CD8-positive, alpha-beta memory T cell (primary cell): ENCODE measurements around the gene GTF2A1. TPM values are rescaled to one million over a fixed set of nuclear protein-coding genes. Genes with fewer than 3 reads are reported as not detected.
A peak's percentile ranks its signal among the peaks of the same experiment; 100 is the strongest.
"Not testable (repeated sequence)": the region's sequence is repeated elsewhere in the genome, so short reads cannot be mapped to it uniquely, and the experiment has no call there.

Experiments used
- CTCF ChIA-PET: fragments of 350-600 bp; sonication (Branson Sonifier 250); formaldehyde crosslinking; loops from one replicate; lab custom pipeline; 2021; ENCODE audit warnings: antibody characterized with exemption; lab: Charles Lee
- POLR2A ChIA-PET: fragments of 350-600 bp; sonication (Branson Sonifier 250); formaldehyde crosslinking; loops from one replicate; lab custom pipeline; 2021; ENCODE audit warnings: antibody characterized with exemption; lab: Charles Lee
- DNase-seq, 5 donors: peaks; one replicate each; pipeline versions ENCODE4 v3.0.0 to v3.0.0-alpha.2; 2020 to 2022; ENCODE audit warnings: mixed read lengths in 1 of 5
- H3K27ac ChIP-seq: one replicate; pipeline ENCODE4 v1.7.0; 2013; ENCODE audit warnings: low read depth, mild to moderate bottlenecking, low read length, moderate library complexity
- H3K27me3 ChIP-seq: 2 replicates; pipeline ENCODE4 v1.7.0; 2013; ENCODE audit warnings: low read length, mild to moderate bottlenecking; ENCODE audit not compliant: insufficient read depth, poor library complexity, severe bottlenecking
- H3K36me3 ChIP-seq: 2 replicates; pipeline ENCODE4 v1.7.0; 2013; ENCODE audit warnings: mild to moderate bottlenecking, low read length, moderate library complexity; ENCODE audit not compliant: insufficient read depth
- H3K4me1 ChIP-seq: 2 replicates; pipeline ENCODE4 v1.7.0; 2013; ENCODE audit warnings: mild to moderate bottlenecking, low read length, moderate library complexity; ENCODE audit not compliant: insufficient read depth
- H3K4me3 ChIP-seq: 2 replicates; pipeline ENCODE4 v1.7.0; 2013; ENCODE audit warnings: mild to moderate bottlenecking, low read length
- H3K9me3 ChIP-seq: 2 replicates; pipeline ENCODE4 v1.7.0; 2013; ENCODE audit warnings: mild to moderate bottlenecking, low read length
- H3K27ac Mint-ChIP-seq, 8 donors: one replicate each; pipeline ENCODE4 v1.8.0; 2020 to 2021; ENCODE audit warnings: mixed read lengths in 8 of 8, mild to moderate bottlenecking in 6 of 8, inconsistent platforms in 3 of 8, moderate library complexity in 3 of 8
- H3K27me3 Mint-ChIP-seq, 2 donors: one replicate each; pipeline ENCODE4 v1.8.0; 2020 to 2021; ENCODE audit warnings: mixed read lengths in 2 of 2, mild to moderate bottlenecking in 1 of 2, moderate library complexity in 1 of 2
- H3K36me3 Mint-ChIP-seq, 3 donors: one replicate each; pipeline ENCODE4 v1.8.0; 2020 to 2021; ENCODE audit warnings: mixed read lengths in 3 of 3, inconsistent platforms in 1 of 3, mild to moderate bottlenecking in 1 of 3
- H3K4me1 Mint-ChIP-seq, 3 donors: one replicate each; pipeline ENCODE4 v1.8.0; 2020 to 2021; ENCODE audit warnings: mixed read lengths in 3 of 3, inconsistent platforms in 1 of 3, mild to moderate bottlenecking in 1 of 3
- H3K4me3 Mint-ChIP-seq, 7 donors: one replicate each; pipeline ENCODE4 v1.8.0; 2020 to 2021; ENCODE audit warnings: mixed read lengths in 7 of 7, mild to moderate bottlenecking in 6 of 7, moderate library complexity in 4 of 7, inconsistent platforms in 2 of 7
- H3K9me3 Mint-ChIP-seq, 5 donors: one replicate each; pipeline ENCODE4 v1.8.0; 2020 to 2022; ENCODE audit warnings: mixed read lengths in 5 of 5, mild to moderate bottlenecking in 3 of 5, moderate library complexity in 2 of 5, inconsistent platforms in 1 of 5
- polyA plus RNA-seq: library from polyadenylated mRNA; unstranded; fragments of 300-500 nt; fragmentation: Illumina TruSeq; gene quantifications from one replicate; pipeline ENCODE4 v1.2.3, GENCODE V29; 2021
- total RNA-seq, 2 experiments: library from RNA; stranded (reverse); gene quantifications; one replicate each; pipeline ENCODE4 v1.2.3, GENCODE V29; 2021

Gene GTF2A1
- total and polyA plus RNA-seq, 3 experiments from 2014 or later: 8.2 to 49.4 (median 49.4) TPM

DNA sequence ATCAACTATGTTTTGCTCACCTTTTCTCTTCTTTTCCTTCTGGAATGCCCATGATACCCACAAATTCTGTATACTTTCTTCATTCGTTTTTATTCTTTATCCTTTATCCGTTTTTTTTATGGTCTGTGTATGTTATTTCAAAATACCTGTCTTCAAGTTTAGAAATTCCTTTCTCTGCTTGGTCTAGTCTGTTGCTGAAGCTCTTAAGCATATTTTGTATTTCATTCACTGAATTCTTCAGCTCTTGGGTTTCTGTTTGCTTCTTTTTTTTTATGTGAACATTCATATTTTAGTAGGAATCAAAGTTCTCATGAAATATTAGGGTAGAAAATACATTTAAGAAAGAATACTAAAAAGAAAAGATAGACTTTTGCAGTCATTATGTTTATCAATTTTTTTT is 22.7 kb upstream of the GTF2A1 start:
- no peaks in the 10 kb centered on the region for H3K27me3 ChIP-seq
- Mint-ChIP-seq H3K27ac (no peak overlapping the region), H3K36me3 (peaks cover 0 to 17% (median 1%) of the 10 kb centered on the region in 3 donors), H3K27me3 (peaks cover 5% of the 10 kb centered on the region in 2 donors), H3K4me3 (no peak overlapping the region), H3K4me1 (no peaks in the 10 kb centered on the region), H3K9me3 (peaks cover 6 to 22% (median 18%) of the 10 kb centered on the region in 5 donors)
- ChIA-PET CTCF (no interaction called here), POLR2A (interaction anchor here (0.7 kb wide), 1 partner anchor 58 kb away, joined by 3 read pairs; no protein-coding TSS in a partner anchor)
- H3K36me3 ChIP-seq: no peaks in the 10 kb centered on the region
- no peaks in the 10 kb centered on the region for H3K9me3 ChIP-seq
- no peak for DNase-seq
- H3K27ac ChIP-seq: no peak overlapping the region
- H3K4me3 ChIP-seq: no peak overlapping the region
- H3K4me1 ChIP-seq: no peaks in the 10 kb centered on the region

DNA sequence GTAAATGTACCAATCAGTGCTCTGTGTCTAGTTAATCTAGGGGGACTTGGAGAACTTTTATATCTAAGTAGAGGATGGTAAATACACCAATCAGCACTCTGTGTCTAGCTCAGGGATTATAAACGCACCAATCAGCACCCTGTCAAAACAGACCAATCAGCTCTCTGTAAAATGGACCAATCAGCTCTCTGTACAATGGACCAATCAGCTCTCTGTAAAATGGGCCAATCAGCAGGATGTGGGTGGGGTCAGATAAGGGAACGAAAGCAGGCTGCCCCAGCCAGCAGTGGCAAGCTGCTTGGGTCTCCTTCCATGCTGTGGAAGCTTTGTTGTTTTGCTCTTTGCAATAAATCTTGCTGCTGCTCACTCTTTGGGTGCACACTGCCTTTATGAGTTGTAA is 16.1 kb upstream of the GTF2A1 start:
- CTCF ChIA-PET, H3K9me3 ChIP-seq, H3K27me3 Mint-ChIP-seq, H3K9me3 Mint-ChIP-seq, H3K4me1 Mint-ChIP-seq, H3K4me3 ChIP-seq, H3K4me3 Mint-ChIP-seq, H3K27me3 ChIP-seq, H3K4me1 ChIP-seq, POLR2A ChIA-PET, H3K27ac Mint-ChIP-seq, H3K27ac ChIP-seq, H3K36me3 ChIP-seq, DNase-seq, H3K36me3 Mint-ChIP-seq: not testable (repeated sequence)

- H3K4me3 ChIP-seq: no peak overlapping the region
- no peak overlapping the region for H3K4me3 Mint-ChIP-seq
- no peaks in the 10 kb centered on the region for H3K27me3 ChIP-seq
- no peaks in the 10 kb centered on the region for H3K9me3 ChIP-seq
- H3K27ac Mint-ChIP-seq: no peak overlapping the region
- DNase-seq: no peak
- no peaks in the 10 kb centered on the region for H3K4me1 ChIP-seq
- H3K27ac ChIP-seq: no peak overlapping the region
- ChIA-PET CTCF (no interaction called here), POLR2A (no interaction called here)
- H3K4me1 Mint-ChIP-seq: peaks cover 0 to 6% (median 5%) of the 10 kb centered on the region in 3 donors
- no peaks in the 10 kb centered on the region for H3K36me3 ChIP-seq
- H3K27me3 Mint-ChIP-seq: no peaks in the 10 kb centered on the region
- no peaks in the 10 kb centered on the region for H3K9me3 Mint-ChIP-seq
- no peaks in the 10 kb centered on the region for H3K36me3 Mint-ChIP-seq
Measured at GRCh38 chr14:81236138-81236537, 15.4 kb upstream of the GTF2A1 start.

- no peaks in the 10 kb centered on the region for H3K9me3 ChIP-seq
- peak overlapping the region in 1 of 7 donors; percentile 10 for H3K4me3 Mint-ChIP-seq
- H3K27me3 Mint-ChIP-seq: no peaks in the 10 kb centered on the region
- H3K27me3 ChIP-seq: no peaks in the 10 kb centered on the region
- H3K36me3 Mint-ChIP-seq: no peaks in the 10 kb centered on the region
- peak overlapping the region in 1 of 8 donors; percentile 7 for H3K27ac Mint-ChIP-seq
- H3K27ac ChIP-seq: no peak overlapping the region
- H3K9me3 Mint-ChIP-seq: no peaks in the 10 kb centered on the region
- no peak overlapping the region for H3K4me3 ChIP-seq
- no peaks in the 10 kb centered on the region for H3K36me3 ChIP-seq
- no peaks in the 10 kb centered on the region for H3K4me1 ChIP-seq
- CTCF ChIA-PET: no interaction called here
- DNase-seq: no peak
- POLR2A ChIA-PET: no interaction called here
- H3K4me1 Mint-ChIP-seq: peaks cover 0 to 6% (median 5%) of the 10 kb centered on the region in 3 donors
Measured at GRCh38 chr14:81235096-81235495, 14.3 kb upstream of the GTF2A1 start.

GRCh38 chr14:81234278-81234677 is 13.5 kb upstream of the GTF2A1 start:
- CTCF ChIA-PET: interaction anchor here (0.9 kb wide), 1 partner anchor 238 kb away, joined by 4 read pairs; no protein-coding TSS in a partner anchor
- no peaks in the 10 kb centered on the region for H3K36me3 Mint-ChIP-seq

GRCh38 chr14:81233615-81234014 is 12.9 kb upstream of the GTF2A1 start:
- Mint-ChIP-seq H3K4me3 (no peak overlapping the region), H3K36me3 (no peaks in the 10 kb centered on the region), H3K4me1 (peaks cover 0 to 6% (median 5%) of the 10 kb centered on the region in 3 donors), H3K9me3 (no peaks in the 10 kb centered on the region), H3K27me3 (no peaks in the 10 kb centered on the region), H3K27ac (peak overlapping the region in 1 of 8 donors; percentile 71)
- H3K27ac ChIP-seq: no peak overlapping the region
- ChIA-PET CTCF (no interaction called here), POLR2A (no interaction called here)
- no peaks in the 10 kb centered on the region for H3K36me3 ChIP-seq
- no peak overlapping the region for H3K4me3 ChIP-seq
- H3K27me3 ChIP-seq: no peaks in the 10 kb centered on the region
- H3K4me1 ChIP-seq: no peaks in the 10 kb centered on the region
- no peaks in the 10 kb centered on the region for H3K9me3 ChIP-seq
- no peak for DNase-seq

More at GRCh38 chr14:81234278-81234677, 13.5 kb upstream of the GTF2A1 start:
- no peak overlapping the region for H3K4me3 Mint-ChIP-seq
- Histone ChIP-seq H3K4me1 (no peaks in the 10 kb centered on the region), H3K27ac (no peak overlapping the region), H3K9me3 (no peaks in the 10 kb centered on the region), H3K4me3 (no peak overlapping the region), H3K36me3 (no peaks in the 10 kb centered on the region), H3K27me3 (no peaks in the 10 kb centered on the region)
- H3K27me3 Mint-ChIP-seq: no peaks in the 10 kb centered on the region
- peaks cover 0 to 6% (median 5%) of the 10 kb centered on the region in 3 donors for H3K4me1 Mint-ChIP-seq
- H3K27ac Mint-ChIP-seq: no peak overlapping the region
- no peak for DNase-seq
- POLR2A ChIA-PET: no interaction called here
- no peaks in the 10 kb centered on the region for H3K9me3 Mint-ChIP-seq

DNA sequence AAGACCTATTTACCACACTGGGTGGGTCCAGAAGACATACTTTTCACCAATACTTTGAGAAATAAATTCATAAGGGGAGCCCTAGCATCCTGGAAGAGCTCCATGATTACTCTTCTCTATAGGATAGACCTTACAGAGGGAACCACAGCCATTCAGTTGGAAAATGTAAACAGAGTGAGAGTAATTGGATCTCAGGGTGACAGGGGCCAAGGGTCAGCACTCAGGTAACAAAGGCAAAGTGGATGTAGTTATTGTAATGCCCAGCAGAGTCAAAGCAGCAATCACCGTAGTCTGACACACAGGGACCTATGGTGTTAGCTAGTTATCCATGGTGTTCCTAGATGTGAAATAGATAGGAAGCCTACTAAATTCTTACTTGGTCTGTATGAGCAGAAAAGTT is 10.8 kb upstream of the GTF2A1 start:
- CTCF ChIA-PET: no interaction called here
- no peaks in the 10 kb centered on the region for H3K27me3 ChIP-seq
- POLR2A ChIA-PET: no interaction called here
- no peaks in the 10 kb centered on the region for H3K9me3 Mint-ChIP-seq
- no peak for DNase-seq
- H3K27ac ChIP-seq: no peak overlapping the region
- H3K36me3 Mint-ChIP-seq: no peaks in the 10 kb centered on the region
- no peaks in the 10 kb centered on the region for H3K36me3 ChIP-seq
- no peaks in the 10 kb centered on the region for H3K27me3 Mint-ChIP-seq
- H3K4me1 Mint-ChIP-seq: peaks cover 0 to 6% (median 5%) of the 10 kb centered on the region in 3 donors
- no peaks in the 10 kb centered on the region for H3K9me3 ChIP-seq
- H3K27ac Mint-ChIP-seq: no peak overlapping the region
- H3K4me3 Mint-ChIP-seq: no peak overlapping the region
- H3K4me1 ChIP-seq: no peaks in the 10 kb centered on the region
- no peak overlapping the region for H3K4me3 ChIP-seq

- DNase-seq: no peak
- no peak overlapping the region for H3K27ac ChIP-seq
- peaks cover 8 to 14% (median 12%) of the 10 kb centered on the region in 3 donors for H3K4me1 Mint-ChIP-seq
- H3K9me3 ChIP-seq: no peaks in the 10 kb centered on the region
- H3K27ac Mint-ChIP-seq: no peak overlapping the region
- ChIA-PET POLR2A (no interaction called here), CTCF (no interaction called here)
- no peaks in the 10 kb centered on the region for H3K27me3 ChIP-seq
- H3K4me3 ChIP-seq: no peak overlapping the region
- H3K9me3 Mint-ChIP-seq: peaks cover 0 to 2% (median 2%) of the 10 kb centered on the region in 5 donors
- H3K4me1 ChIP-seq: peaks cover 7% of the 10 kb centered on the region
- peaks cover 0 to 13% (median 0%) of the 10 kb centered on the region in 3 donors for H3K36me3 Mint-ChIP-seq
- peak overlapping the region in 1 of 7 donors; percentile 36 for H3K4me3 Mint-ChIP-seq
- no peaks in the 10 kb centered on the region for H3K36me3 ChIP-seq
- H3K27me3 Mint-ChIP-seq: peaks cover 0 to 10% of the 10 kb centered on the region in 2 donors
Measured at GRCh38 chr14:81224222-81224621, 3.5 kb upstream of the GTF2A1 start.
